RWPE2 (cell line): ENCODE results near the gene GPALPP1.

ENCODE experiments used
- ATAC-seq: fragments of 200-7000 bp; cut with Tn5 transposase; 3 replicates; pipeline ENCODE4 v1.9.1; 2021; ENCODE audit warnings: low read depth
- DNase-seq: peaks from one replicate; pipeline ENCODE4 v3.0.0-alpha.2; 2020; ENCODE audit warnings: low spot score
- H3K27ac ChIP-seq: fragments of 450-650 bp; 2 replicates; pipeline ENCODE4 v1.5.1; 2017; ENCODE audit warnings: mild to moderate bottlenecking; ENCODE audit not compliant: poor library complexity, severe bottlenecking
- H3K27me3 ChIP-seq: fragments of 250-450 bp; sonication (Bioruptor Pico); 2 replicates; pipeline ENCODE4 v1.5.1; 2021; ENCODE audit warnings: mild to moderate bottlenecking, moderate library complexity; ENCODE audit not compliant: insufficient read depth, poor library complexity, severe bottlenecking
- H3K36me3 ChIP-seq: fragments of 250-450 bp; sonication (Bioruptor Pico); 2 replicates; pipeline ENCODE4 v1.5.1; 2020; ENCODE audit warnings: low read depth, mild to moderate bottlenecking, moderate library complexity
- H3K4me1 ChIP-seq: fragments of 250-450 bp; sonication (Bioruptor Pico); 2 replicates; pipeline ENCODE4 v1.5.1; 2021; ENCODE audit warnings: mild to moderate bottlenecking, moderate library complexity; ENCODE audit not compliant: insufficient read depth, poor library complexity, severe bottlenecking
- H3K4me3 ChIP-seq: fragments of 250-450 bp; sonication (Bioruptor Pico); 2 replicates; pipeline ENCODE4 v1.5.1; 2021; ENCODE audit warnings: mild to moderate bottlenecking, moderate library complexity; ENCODE audit not compliant: severe bottlenecking
- H3K9me3 ChIP-seq: fragments of 250-450 bp; sonication (Bioruptor Pico); 2 replicates; pipeline ENCODE4 v1.5.1; 2021; ENCODE audit warnings: mild to moderate bottlenecking, moderate library complexity; ENCODE audit not compliant: severe bottlenecking
- CTCF ChIP-seq: fragments of 450-650 bp; IDR thresholded peaks from one replicate; pipeline ENCODE4 v1.5.1; 2017; ENCODE audit warnings: mild to moderate bottlenecking, moderate library complexity; ENCODE audit not compliant: poor library complexity, severe bottlenecking

Gene GPALPP1

DNA sequence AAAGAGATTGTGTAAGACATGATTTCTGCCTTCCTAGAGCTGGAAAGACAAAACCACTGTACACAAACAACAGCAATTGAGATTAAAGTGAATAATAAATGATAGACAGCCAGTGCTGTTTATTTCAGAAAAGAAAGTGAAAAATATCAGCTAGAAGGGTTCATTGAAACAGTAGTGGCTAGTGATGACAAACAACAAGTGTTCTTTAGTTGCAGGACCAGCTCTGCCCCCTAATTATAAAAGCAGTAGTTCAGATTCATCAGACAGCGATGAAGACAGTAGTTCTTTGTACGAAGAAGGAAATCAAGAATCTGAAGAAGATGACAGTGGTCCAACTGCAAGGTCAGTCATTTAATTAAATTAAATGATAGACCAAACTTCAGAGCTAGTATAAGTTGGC lies 14.8 kb downstream of the GPALPP1 start:
- DNase-seq (no peak), ATAC-seq (no peak)
- H3K27me3 ChIP-seq, result no peaks in the 10 kb centered on the region
- H3K4me1 ChIP-seq, result no peaks in the 10 kb centered on the region
- peaks cover 68% of the 10 kb centered on the region for H3K36me3 ChIP-seq
- no peaks in the 10 kb centered on the region for H3K9me3 ChIP-seq
- H3K27ac ChIP-seq, result no peak overlapping the region
- no peak for TF ChIP-seq CTCF
- H3K4me3 ChIP-seq, result no peak overlapping the region

DNA sequence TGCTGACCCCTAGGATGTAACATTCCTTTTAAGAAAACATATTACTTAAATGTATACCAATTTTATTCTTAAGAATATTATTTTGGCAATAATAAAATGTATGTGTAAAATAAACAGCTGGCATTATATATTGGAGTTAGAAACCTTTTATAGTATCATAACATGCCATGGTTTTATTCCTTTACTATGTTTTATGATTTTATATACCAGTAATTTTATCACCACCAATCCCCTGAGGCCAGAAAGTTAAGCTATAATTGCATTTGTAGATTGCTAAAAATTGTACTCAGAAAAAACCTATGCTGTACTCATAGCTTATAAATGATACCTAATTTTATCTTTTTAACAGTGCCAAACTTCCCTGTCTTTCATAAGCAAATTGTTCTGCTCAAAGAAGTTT lies 17.9 kb downstream of the GPALPP1 start:
- Histone ChIP-seq H3K9me3 (no peaks in the 10 kb centered on the region), H3K27ac (no peak overlapping the region)

DNA sequence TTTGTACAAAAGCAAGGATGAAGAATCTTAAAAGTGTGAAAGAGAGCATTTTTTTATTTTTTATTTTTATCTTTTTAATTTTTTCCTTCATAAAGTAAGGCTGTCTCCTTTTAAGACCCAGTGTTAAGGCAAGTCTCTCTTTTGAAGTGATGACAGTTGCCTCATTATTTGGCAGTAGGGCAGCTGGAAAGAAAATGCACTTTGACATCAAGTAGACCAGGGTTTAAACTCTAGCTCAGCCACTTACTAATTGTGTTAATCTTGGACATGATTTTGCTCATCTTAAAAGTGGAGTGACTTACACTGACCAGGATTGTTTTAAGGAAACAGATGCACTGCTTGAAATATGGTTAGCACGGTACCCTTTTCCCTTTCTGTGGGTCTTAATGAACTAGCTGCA lies 18.5 kb downstream of the GPALPP1 start:
- TF ChIP-seq CTCF, result no peak
- ATAC-seq (no peak), DNase-seq (no peak)
- H3K27me3 ChIP-seq, result no peaks in the 10 kb centered on the region
- no peaks in the 10 kb centered on the region for H3K4me1 ChIP-seq
- no peaks in the 10 kb centered on the region for H3K9me3 ChIP-seq
- peaks cover 72% of the 10 kb centered on the region for H3K36me3 ChIP-seq
- no peak overlapping the region for H3K27ac ChIP-seq
- no peak overlapping the region for H3K4me3 ChIP-seq

More for the DNA sequence above, 17.9 kb downstream of the GPALPP1 start:
- H3K4me3 ChIP-seq, result no peak overlapping the region
- H3K36me3 ChIP-seq, result peaks cover 78% of the 10 kb centered on the region
- ATAC-seq (no peak), DNase-seq (no peak)
- H3K4me1 ChIP-seq, result no peaks in the 10 kb centered on the region
- TF ChIP-seq CTCF, result no peak
- H3K27me3 ChIP-seq, result no peaks in the 10 kb centered on the region

DNA sequence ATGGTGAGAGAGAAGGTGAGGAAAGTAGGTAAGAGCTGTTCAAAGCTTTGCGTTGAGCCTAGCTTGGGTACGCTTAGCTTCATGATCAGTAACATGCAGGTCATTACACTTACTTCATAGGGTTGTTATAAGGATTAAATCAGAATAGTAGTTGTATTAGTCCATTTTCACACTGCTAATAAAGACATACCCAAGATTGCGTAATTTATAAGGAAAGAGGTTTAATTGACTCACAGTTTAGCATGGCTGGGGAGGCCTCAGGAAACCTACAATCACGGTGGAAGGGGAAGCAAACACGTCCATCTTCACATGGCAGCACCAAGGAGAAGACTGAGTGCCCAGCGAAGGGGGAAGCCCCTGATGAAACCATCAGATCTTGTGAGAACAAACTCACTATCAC lies 21.9 kb downstream of the GPALPP1 start:
- ATAC-seq, result no peak
- H3K27ac ChIP-seq, result no peak overlapping the region
- no peaks in the 10 kb centered on the region for H3K27me3 ChIP-seq
- no peaks in the 10 kb centered on the region for H3K4me1 ChIP-seq
- H3K9me3 ChIP-seq, result no peaks in the 10 kb centered on the region
- H3K36me3 ChIP-seq, result peaks cover 73% of the 10 kb centered on the region
- H3K4me3 ChIP-seq, result no peak overlapping the region
- DNase-seq, result no peak
- TF ChIP-seq CTCF, result no peak

DNA sequence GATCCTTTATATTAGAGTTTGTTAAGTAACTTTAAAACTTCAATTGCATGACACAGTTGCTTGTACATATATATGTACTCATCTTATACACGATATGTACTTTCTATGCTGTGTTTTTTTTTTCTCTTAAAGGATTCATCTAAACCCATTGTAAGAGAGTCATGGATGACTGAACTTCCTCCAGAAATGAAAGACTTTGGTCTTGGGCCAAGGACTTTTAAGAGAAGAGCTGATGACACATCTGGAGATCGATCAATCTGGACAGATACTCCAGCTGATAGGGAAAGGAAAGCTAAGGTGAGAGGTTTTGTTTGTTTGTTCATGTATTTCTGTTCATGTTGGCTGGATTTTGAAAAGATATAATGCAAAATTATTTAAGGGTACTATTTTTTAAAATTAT lies 26.0 kb downstream of the GPALPP1 start:
- Histone ChIP-seq H3K27me3 (no peaks in the 10 kb centered on the region), H3K9me3 (no peaks in the 10 kb centered on the region), H3K4me1 (no peaks in the 10 kb centered on the region), H3K36me3 (peaks cover 39% of the 10 kb centered on the region), H3K4me3 (no peak overlapping the region), H3K27ac (no peak overlapping the region)
- no peak for DNase-seq
- TF ChIP-seq CTCF, result no peak
- ATAC-seq, result no peak
